IMR-90 (cell line): ENCODE measurements around the gene HOXD3. TPM values are rescaled to one million over a fixed set of nuclear protein-coding genes. Genes with fewer than 3 reads are reported as not detected.

Experiments
- ATAC-seq: fragments of 200-7000 bp; cut with Tn5 transposase; 2 replicates; pipeline ENCODE4 v1.9.1; 2020; ENCODE audit warnings: low read depth, mild to moderate bottlenecking, moderate library complexity
- BruUV-seq: library from RNA; stranded (reverse); fragments of 400-500 nt; replicated peaks from 2 replicates; lab custom pipeline; 2021; lab: Mats Ljungman, UMichigan
- CTCF ChIA-PET: fragments of 300-600 bp; formaldehyde crosslinking; extraction: SDS; loops from one replicate; lab custom pipeline; 2021; ENCODE audit warnings: antibody characterized with exemption; lab: Yijun Ruan, JAX
- POLR2A ChIA-PET: fragments of 300-600 bp; sonication (Branson Sonifier 250); formaldehyde crosslinking; loops from one replicate; lab custom pipeline; 2022; ENCODE audit warnings: antibody characterized with exemption; ENCODE audit not compliant: unreplicated experiment; lab: Charles Lee
- DNase-seq: peaks from one replicate; pipeline ENCODE4 v3.0.0; 2013
- H2AFZ ChIP-seq: replicated peaks from 2 replicates; pipeline ENCODE3; 2013; ENCODE audit warnings: low read length, mild to moderate bottlenecking; ENCODE audit not compliant: poor library complexity
- H2AK5ac ChIP-seq: 2 replicates; pipeline ENCODE4 v1.6.1; 2013; ENCODE audit warnings: low read depth, low read length, inconsistent platforms
- H2AK9ac ChIP-seq: replicated peaks from 2 replicates; pipeline ENCODE3; 2013; ENCODE audit warnings: mild to moderate bottlenecking, low read depth, low read length, moderate library complexity; ENCODE audit not compliant: poor library complexity
- H2BK120ac ChIP-seq: 2 replicates; pipeline ENCODE4 v1.6.1; 2013; ENCODE audit warnings: low read depth, low read length, inconsistent platforms
- H2BK15ac ChIP-seq: 3 replicates; pipeline ENCODE4 v1.6.1; 2013; ENCODE audit warnings: low read depth, low read length, inconsistent platforms
- H2BK20ac ChIP-seq: 2 replicates; pipeline ENCODE4 v1.6.1; 2013; ENCODE audit warnings: low read depth, mild to moderate bottlenecking, inconsistent platforms, low read length, moderate library complexity
- H2BK5ac ChIP-seq: 2 replicates; pipeline ENCODE4 v1.6.1; 2013; ENCODE audit warnings: mild to moderate bottlenecking, low read depth, low read length, inconsistent platforms; ENCODE audit not compliant: poor library complexity, severe bottlenecking
- H3K14ac ChIP-seq: replicated peaks from 2 replicates; pipeline ENCODE4 v1.6.1; 2013; ENCODE audit warnings: low read depth, low read length, inconsistent platforms
- H3K18ac ChIP-seq: 2 replicates; pipeline ENCODE4 v1.6.1; 2013; ENCODE audit warnings: low read depth, low read length, control low read depth
- H3K23ac ChIP-seq: 2 replicates; pipeline ENCODE4 v1.6.1; 2013; ENCODE audit warnings: low read depth, low read length, inconsistent platforms
- H3K27ac ChIP-seq: 2 replicates; pipeline ENCODE4 v1.5.1; 2013; ENCODE audit warnings: mild to moderate bottlenecking, control low read depth, low read length; ENCODE audit not compliant: insufficient read depth
- H3K27me3 ChIP-seq: 2 replicates; pipeline ENCODE4 v1.6.1; 2013; ENCODE audit warnings: low read length; ENCODE audit not compliant: control insufficient read depth, insufficient read depth
- H3K36me3 ChIP-seq: 2 replicates; pipeline ENCODE4 v1.6.1; 2013; ENCODE audit warnings: low read length, mixed read lengths; ENCODE audit not compliant: control insufficient read depth, insufficient read depth
- H3K4ac ChIP-seq: 2 replicates; pipeline ENCODE4 v1.6.1; 2013; ENCODE audit warnings: low read depth, low read length, inconsistent platforms
- H3K4me1 ChIP-seq: 2 replicates; pipeline ENCODE4 v1.6.1; 2013; ENCODE audit warnings: low read length, mixed read lengths; ENCODE audit not compliant: control insufficient read depth, insufficient read depth
- H3K4me2 ChIP-seq: 2 replicates; pipeline ENCODE4 v1.6.1; 2013; ENCODE audit warnings: low read depth, mild to moderate bottlenecking, control low read depth, low read length, moderate library complexity
- H3K4me3 ChIP-seq: 2 replicates; pipeline ENCODE4 v1.5.1; 2013; ENCODE audit warnings: low read depth, mild to moderate bottlenecking, control low read depth, low read length, moderate library complexity; ENCODE audit not compliant: insufficient read depth
- H3K56ac ChIP-seq: 2 replicates; pipeline ENCODE4 v1.6.1; 2013; ENCODE audit warnings: low read length, inconsistent platforms; ENCODE audit not compliant: insufficient read depth; ENCODE audit errors: extremely low read depth
- H3K79me1 ChIP-seq, 2 experiments: 2 replicates each; pipeline ENCODE4 v1.6.1; 2013; ENCODE audit warnings: low read length in 2 of 2, inconsistent platforms in 1 of 2, low read depth in 1 of 2
- H3K9ac ChIP-seq: 2 replicates; pipeline ENCODE4 v1.6.1; 2013; ENCODE audit warnings: low read depth, low read length, control low read depth
- H3K9me1 ChIP-seq: 2 replicates; pipeline ENCODE4 v1.6.1; 2013; ENCODE audit warnings: low read length, inconsistent platforms; ENCODE audit not compliant: insufficient read depth
- H3K9me3 ChIP-seq: 2 replicates; pipeline ENCODE4 v1.6.1; 2013; ENCODE audit warnings: low read length; ENCODE audit not compliant: control insufficient read depth, insufficient read depth
- H4K20me1 ChIP-seq: 2 replicates; pipeline ENCODE4 v1.6.1; 2013; ENCODE audit warnings: low read length, inconsistent platforms; ENCODE audit not compliant: insufficient read depth
- H4K5ac ChIP-seq: 2 replicates; pipeline ENCODE4 v1.6.1; 2013; ENCODE audit warnings: mild to moderate bottlenecking, low read depth, low read length, control low read depth
- H4K8ac ChIP-seq, 2 experiments: 2 replicates each; pipeline ENCODE4 v1.6.1; 2013; ENCODE audit warnings: low read depth in 2 of 2, low read length in 2 of 2, control low read depth in 1 of 2, inconsistent platforms in 1 of 2
- H4K91ac ChIP-seq: 2 replicates; pipeline ENCODE4 v1.6.1; 2013; ENCODE audit warnings: low read depth, low read length, inconsistent platforms; ENCODE audit not compliant: insufficient read depth
- BHLHE40 ChIP-seq: fragments of 150-350 bp; IDR thresholded peaks from 2 replicates; pipeline ENCODE4 v1.6.1; 2016; ENCODE audit warnings: mild to moderate bottlenecking, low read depth, low read length
- MAFK ChIP-seq: IDR thresholded peaks from 2 replicates; pipeline ENCODE4 v1.6.1; 2012; ENCODE audit warnings: low read depth, low read length, improper control_type of control experiment
- MAZ ChIP-seq: IDR thresholded peaks from 2 replicates; pipeline ENCODE4 v1.6.1; 2012; ENCODE audit warnings: low read depth, mild to moderate bottlenecking, low read length, improper control_type of control experiment, moderate library complexity, borderline replicate concordance
- WGBS, 2 experiments: methylation state at CpG; one replicate each; pipeline versions ENCODE4 v1.1.5 to v1.1.7; 2013; ENCODE audit warnings: missing lambda C conversion rate in 2 of 2; ENCODE audit not compliant: insufficient read length in 1 of 2; ENCODE audit errors: extremely low coverage in 2 of 2; 5-methylcytosine and 5-hydroxymethylcytosine counted together
- dilution Hi-C: fragments of 300-500 bp; cut with HindIII; formaldehyde crosslinking; loops from one replicate; pipeline ENCODE4 v1.14.3; 2018; ENCODE audit warnings: low sequenced_read_pairs; ENCODE audit not compliant: unreplicated experiment
- in situ Hi-C: fragments of 300-500 bp; cut with MboI; formaldehyde crosslinking; loops from 3 replicates; pipeline ENCODE4 v1.14.3; 2019; ENCODE audit warnings: low sequenced_read_pairs, inconsistent platforms, mixed read lengths
- intact Hi-C: fragments of 100-400 bp; cut with micrococcal nuclease; formaldehyde crosslinking; loops from 2 replicates; pipeline ENCODE4 v1.10.0; 2022
- polyA plus RNA-seq, 3 experiments: library from polyadenylated mRNA; depleted of rRNA; stranded (reverse); fragments of >200 nt; gene quantifications; 2 replicates each; pipeline ENCODE4 v1.2.3, GENCODE V29; 2012; ENCODE audit warnings: low replicate concordance in 1 of 3
- total RNA-seq: library from RNA; depleted of rRNA; stranded (reverse); fragments of >200 nt; gene quantifications from 2 replicates; pipeline ENCODE4 v1.2.3, GENCODE V29; 2012
- TF ChIP-seq, protein P1 (sequence below): fragments of 150-350 bp; IDR thresholded peaks from 2 replicates; pipeline ENCODE4 v1.6.1; 2017; ENCODE audit warnings: mild to moderate bottlenecking, antibody characterized with exemption, low read length, low read depth

Gene HOXD3
- total and polyA plus RNA-seq, 2 of the 4 experiments (the other 2 are of a cell fraction): not detected

DNA sequence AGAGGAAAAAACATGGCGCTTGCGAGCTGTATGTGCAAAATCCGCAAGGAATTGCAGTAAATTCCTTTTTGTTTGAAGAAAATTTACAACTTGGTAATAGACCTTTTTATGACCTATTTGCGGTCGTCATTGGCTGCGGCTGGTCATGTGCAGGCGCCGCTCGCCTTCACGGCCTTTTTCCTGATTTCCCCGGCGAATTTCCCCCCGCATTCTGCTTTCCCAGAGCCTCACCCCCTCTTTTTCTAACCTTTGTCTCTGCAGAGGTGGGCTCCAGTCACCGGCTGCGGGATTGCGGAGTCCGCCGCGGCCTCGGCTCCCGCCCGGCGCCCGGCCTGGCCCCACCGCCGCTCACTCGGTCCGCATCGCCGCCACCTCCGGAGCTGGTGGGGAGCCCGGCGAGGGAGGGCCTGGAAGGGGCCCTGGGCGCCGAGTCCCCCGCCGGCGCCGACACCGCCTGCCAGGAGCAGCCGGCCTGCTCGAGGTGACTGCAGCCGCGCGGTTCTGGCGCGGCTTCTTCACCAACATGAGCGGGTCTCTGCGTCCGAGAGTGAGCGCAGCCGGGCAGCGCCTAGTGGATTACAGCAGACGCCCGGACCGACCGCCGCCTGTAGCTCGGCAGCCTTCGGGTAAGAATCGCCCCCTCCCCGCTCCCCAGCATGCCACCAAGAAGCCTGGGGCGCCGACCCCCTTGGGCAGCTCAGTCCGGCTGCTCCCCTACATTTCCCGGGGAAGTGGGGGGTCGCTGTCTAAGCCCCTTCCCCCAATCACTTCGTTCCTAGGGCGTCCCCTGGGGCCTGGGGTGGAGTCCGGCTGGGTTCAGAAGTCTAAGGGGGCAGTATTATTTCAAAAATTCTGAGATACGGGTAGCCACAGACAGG, 20.5 kb upstream of the HOXD3 start:
- H3K9me3 ChIP-seq: peaks cover 3% of the 10 kb centered on the region
- no peak overlapping the region for H3K14ac ChIP-seq
- ATAC-seq (peak; percentile 27; the same call in 1 of the 2 replicates), DNase-seq (no peak)
- H2BK20ac ChIP-seq: no peak overlapping the region
- no peak overlapping the region for H2AK5ac ChIP-seq
- H3K27me3 ChIP-seq: peaks cover 90% of the 10 kb centered on the region
- no peak overlapping the region for H3K18ac ChIP-seq
- H4K91ac ChIP-seq: no peak overlapping the region
- intact Hi-C loops (no loop called here), dilution Hi-C loops (no loop called here), in situ Hi-C loops (no loop called here)
- H3K27ac ChIP-seq: no peak overlapping the region
- no peaks in the 10 kb centered on the region for H4K20me1 ChIP-seq
- H4K8ac ChIP-seq: no peak overlapping the region
- H3K9ac ChIP-seq: no peak overlapping the region
- CTCF ChIA-PET: no interaction called here
- no peak overlapping the region for H3K56ac ChIP-seq
- peak overlapping the region; percentile 13; the same call in 1 of the 2 replicates for H3K4me3 ChIP-seq
- H3K36me3 ChIP-seq: no peaks in the 10 kb centered on the region
- H3K9me1 ChIP-seq: no peaks in the 10 kb centered on the region
- TF ChIP-seq BHLHE40 (no peak), MAFK (no peak), MAZ (no peak)
- TF ChIP-seq, protein P1, sequence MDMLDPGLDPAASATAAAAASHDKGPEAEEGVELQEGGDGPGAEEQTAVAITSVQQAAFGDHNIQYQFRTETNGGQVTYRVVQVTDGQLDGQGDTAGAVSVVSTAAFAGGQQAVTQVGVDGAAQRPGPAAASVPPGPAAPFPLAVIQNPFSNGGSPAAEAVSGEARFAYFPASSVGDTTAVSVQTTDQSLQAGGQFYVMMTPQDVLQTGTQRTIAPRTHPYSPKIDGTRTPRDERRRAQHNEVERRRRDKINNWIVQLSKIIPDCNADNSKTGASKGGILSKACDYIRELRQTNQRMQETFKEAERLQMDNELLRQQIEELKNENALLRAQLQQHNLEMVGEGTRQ: peak; percentile 57; the same call in 1 of the 2 replicates
- no peak overlapping the region for H4K5ac ChIP-seq
- H3K4ac ChIP-seq: no peak overlapping the region
- H2AK9ac ChIP-seq: no peak overlapping the region
- WGBS, 2 experiments: 1% methylated on average over 30 of the region's 71 CpGs; no CpG with 5 or more reads in 1 of the 2 experiments
- no peak overlapping the region for H3K23ac ChIP-seq
- H2BK15ac ChIP-seq: no peak overlapping the region
- peak overlapping the region; percentile 39 for H2AFZ ChIP-seq
- H3K79me1 ChIP-seq: no peaks in the 10 kb centered on the region
- no peaks in the 10 kb centered on the region for H3K4me1 ChIP-seq
- POLR2A ChIA-PET: no interaction called here
- no TSS peak for BruUV-seq
- H2BK120ac ChIP-seq: no peak overlapping the region
- H3K4me2 ChIP-seq: no peak overlapping the region
- no peak overlapping the region for H2BK5ac ChIP-seq
